ENCODE results near the gene PDLIM3.
"Not testable (repeated sequence)": the region's sequence is repeated elsewhere in the genome, so short reads cannot be mapped to it uniquely, and the experiment has no call there.

DNA sequence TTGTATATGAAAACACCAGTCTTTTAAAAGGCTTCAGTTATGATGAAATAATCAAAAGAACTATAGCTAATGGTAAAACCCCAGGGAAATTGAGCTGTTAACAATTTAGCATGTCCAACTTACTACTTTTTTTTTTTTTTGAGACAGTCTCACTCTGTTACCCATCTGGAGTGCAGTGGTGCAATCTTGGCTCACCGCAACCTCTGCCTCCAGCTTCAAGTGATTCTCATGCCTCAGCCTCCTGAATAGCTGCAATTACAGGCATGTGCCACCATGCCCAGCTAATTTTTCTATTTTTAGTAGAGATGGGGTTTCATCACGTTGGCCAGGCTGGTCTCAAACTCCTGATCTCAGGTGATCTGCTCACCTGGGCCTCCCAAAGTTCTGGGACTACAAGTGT, 24.1 kb downstream of the PDLIM3 start:
- TF ChIP-seq, protein P1, sequence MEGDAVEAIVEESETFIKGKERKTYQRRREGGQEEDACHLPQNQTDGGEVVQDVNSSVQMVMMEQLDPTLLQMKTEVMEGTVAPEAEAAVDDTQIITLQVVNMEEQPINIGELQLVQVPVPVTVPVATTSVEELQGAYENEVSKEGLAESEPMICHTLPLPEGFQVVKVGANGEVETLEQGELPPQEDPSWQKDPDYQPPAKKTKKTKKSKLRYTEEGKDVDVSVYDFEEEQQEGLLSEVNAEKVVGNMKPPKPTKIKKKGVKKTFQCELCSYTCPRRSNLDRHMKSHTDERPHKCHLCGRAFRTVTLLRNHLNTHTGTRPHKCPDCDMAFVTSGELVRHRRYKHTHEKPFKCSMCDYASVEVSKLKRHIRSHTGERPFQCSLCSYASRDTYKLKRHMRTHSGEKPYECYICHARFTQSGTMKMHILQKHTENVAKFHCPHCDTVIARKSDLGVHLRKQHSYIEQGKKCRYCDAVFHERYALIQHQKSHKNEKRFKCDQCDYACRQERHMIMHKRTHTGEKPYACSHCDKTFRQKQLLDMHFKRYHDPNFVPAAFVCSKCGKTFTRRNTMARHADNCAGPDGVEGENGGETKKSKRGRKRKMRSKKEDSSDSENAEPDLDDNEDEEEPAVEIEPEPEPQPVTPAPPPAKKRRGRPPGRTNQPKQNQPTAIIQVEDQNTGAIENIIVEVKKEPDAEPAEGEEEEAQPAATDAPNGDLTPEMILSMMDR (IDR thresholded peaks at IDR 0.05): not testable (repeated sequence)
- TF ChIP-seq, protein P2, sequence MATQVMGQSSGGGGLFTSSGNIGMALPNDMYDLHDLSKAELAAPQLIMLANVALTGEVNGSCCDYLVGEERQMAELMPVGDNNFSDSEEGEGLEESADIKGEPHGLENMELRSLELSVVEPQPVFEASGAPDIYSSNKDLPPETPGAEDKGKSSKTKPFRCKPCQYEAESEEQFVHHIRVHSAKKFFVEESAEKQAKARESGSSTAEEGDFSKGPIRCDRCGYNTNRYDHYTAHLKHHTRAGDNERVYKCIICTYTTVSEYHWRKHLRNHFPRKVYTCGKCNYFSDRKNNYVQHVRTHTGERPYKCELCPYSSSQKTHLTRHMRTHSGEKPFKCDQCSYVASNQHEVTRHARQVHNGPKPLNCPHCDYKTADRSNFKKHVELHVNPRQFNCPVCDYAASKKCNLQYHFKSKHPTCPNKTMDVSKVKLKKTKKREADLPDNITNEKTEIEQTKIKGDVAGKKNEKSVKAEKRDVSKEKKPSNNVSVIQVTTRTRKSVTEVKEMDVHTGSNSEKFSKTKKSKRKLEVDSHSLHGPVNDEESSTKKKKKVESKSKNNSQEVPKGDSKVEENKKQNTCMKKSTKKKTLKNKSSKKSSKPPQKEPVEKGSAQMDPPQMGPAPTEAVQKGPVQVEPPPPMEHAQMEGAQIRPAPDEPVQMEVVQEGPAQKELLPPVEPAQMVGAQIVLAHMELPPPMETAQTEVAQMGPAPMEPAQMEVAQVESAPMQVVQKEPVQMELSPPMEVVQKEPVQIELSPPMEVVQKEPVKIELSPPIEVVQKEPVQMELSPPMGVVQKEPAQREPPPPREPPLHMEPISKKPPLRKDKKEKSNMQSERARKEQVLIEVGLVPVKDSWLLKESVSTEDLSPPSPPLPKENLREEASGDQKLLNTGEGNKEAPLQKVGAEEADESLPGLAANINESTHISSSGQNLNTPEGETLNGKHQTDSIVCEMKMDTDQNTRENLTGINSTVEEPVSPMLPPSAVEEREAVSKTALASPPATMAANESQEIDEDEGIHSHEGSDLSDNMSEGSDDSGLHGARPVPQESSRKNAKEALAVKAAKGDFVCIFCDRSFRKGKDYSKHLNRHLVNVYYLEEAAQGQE (IDR thresholded peaks at IDR 0.05; ENCODE audit: low read depth, low read length): not testable (repeated sequence)
- TF ChIP-seq, protein P3, sequence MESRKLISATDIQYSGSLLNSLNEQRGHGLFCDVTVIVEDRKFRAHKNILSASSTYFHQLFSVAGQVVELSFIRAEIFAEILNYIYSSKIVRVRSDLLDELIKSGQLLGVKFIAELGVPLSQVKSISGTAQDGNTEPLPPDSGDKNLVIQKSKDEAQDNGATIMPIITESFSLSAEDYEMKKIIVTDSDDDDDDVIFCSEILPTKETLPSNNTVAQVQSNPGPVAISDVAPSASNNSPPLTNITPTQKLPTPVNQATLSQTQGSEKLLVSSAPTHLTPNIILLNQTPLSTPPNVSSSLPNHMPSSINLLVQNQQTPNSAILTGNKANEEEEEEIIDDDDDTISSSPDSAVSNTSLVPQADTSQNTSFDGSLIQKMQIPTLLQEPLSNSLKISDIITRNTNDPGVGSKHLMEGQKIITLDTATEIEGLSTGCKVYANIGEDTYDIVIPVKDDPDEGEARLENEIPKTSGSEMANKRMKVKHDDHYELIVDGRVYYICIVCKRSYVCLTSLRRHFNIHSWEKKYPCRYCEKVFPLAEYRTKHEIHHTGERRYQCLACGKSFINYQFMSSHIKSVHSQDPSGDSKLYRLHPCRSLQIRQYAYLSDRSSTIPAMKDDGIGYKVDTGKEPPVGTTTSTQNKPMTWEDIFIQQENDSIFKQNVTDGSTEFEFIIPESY (IDR thresholded peaks at IDR 0.05; ENCODE audit: borderline replicate concordance, low read depth): not testable (repeated sequence)
- TF ChIP-seq RAD21 (IDR thresholded peaks at IDR 0.05; ENCODE audit: low read length); POLR2AphosphoS5 (IDR thresholded peaks at IDR 0.05; ENCODE audit: low read depth, low read length); FOXM1 (IDR thresholded peaks at IDR 0.05; ENCODE audit: low read depth): not testable (repeated sequence)
- TF ChIP-seq, protein P4, sequence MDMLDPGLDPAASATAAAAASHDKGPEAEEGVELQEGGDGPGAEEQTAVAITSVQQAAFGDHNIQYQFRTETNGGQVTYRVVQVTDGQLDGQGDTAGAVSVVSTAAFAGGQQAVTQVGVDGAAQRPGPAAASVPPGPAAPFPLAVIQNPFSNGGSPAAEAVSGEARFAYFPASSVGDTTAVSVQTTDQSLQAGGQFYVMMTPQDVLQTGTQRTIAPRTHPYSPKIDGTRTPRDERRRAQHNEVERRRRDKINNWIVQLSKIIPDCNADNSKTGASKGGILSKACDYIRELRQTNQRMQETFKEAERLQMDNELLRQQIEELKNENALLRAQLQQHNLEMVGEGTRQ (IDR thresholded peaks at IDR 0.05; ENCODE audit: borderline replicate concordance, low read depth, low read length): not testable (repeated sequence)
- TF ChIP-seq, protein P5, sequence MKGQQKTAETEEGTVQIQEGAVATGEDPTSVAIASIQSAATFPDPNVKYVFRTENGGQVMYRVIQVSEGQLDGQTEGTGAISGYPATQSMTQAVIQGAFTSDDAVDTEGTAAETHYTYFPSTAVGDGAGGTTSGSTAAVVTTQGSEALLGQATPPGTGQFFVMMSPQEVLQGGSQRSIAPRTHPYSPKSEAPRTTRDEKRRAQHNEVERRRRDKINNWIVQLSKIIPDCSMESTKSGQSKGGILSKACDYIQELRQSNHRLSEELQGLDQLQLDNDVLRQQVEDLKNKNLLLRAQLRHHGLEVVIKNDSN (IDR thresholded peaks at IDR 0.05; ENCODE audit: borderline replicate concordance, low read depth): not testable (repeated sequence)
